Adrenal gland (tissue), 5 donors: ENCODE data around the gene KCNMA1.

ENCODE experiments used
- POLR2A ChIP-seq, 2 donors: fragments of 450-650 bp; IDR thresholded peaks; one replicate each; pipeline ENCODE4 v1.6.1; 2017; ENCODE audit warnings: antibody characterized with exemption in 2 of 2, mild to moderate bottlenecking in 2 of 2, moderate library complexity in 1 of 2
- TF ChIP-seq, protein P1 (sequence below), 6 experiments: fragments of 450-650 bp in 4 of 6; fragments of 200-600 bp in 2 of 6; sonication (generic) in 1 of 6; IDR thresholded peaks; 1 replicate in 5 of 6; 2 replicates in 1 of 6; pipeline versions ENCODE4 v1.5.1 to v1.8.0; 2016 to 2021; ENCODE audit warnings: antibody characterized with exemption in 6 of 6, mild to moderate bottlenecking in 2 of 6, moderate library complexity in 1 of 6
- donor health status: DM: no; HTN: no; CAD: no.

DNA sequence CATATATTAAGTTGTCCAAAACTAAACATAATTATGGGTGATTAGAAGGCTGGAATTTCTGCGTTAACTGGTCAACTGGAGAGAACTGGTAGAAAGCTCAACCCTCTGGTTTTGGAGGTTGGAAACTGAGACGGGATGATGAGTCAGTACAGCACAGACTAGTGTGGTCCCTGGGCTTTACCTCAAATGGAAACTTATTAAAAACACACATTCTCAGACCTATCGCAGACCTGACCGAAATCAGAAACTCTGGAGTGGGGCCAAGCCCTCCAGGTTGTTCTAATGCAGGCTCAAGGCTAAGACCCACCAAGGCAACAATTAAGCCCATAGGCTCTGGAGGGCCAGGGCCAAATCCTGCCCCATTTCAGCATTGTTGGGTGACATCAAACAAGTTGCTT lies 136.9 kb downstream of the KCNMA1 start:
- TF ChIP-seq, protein P1, sequence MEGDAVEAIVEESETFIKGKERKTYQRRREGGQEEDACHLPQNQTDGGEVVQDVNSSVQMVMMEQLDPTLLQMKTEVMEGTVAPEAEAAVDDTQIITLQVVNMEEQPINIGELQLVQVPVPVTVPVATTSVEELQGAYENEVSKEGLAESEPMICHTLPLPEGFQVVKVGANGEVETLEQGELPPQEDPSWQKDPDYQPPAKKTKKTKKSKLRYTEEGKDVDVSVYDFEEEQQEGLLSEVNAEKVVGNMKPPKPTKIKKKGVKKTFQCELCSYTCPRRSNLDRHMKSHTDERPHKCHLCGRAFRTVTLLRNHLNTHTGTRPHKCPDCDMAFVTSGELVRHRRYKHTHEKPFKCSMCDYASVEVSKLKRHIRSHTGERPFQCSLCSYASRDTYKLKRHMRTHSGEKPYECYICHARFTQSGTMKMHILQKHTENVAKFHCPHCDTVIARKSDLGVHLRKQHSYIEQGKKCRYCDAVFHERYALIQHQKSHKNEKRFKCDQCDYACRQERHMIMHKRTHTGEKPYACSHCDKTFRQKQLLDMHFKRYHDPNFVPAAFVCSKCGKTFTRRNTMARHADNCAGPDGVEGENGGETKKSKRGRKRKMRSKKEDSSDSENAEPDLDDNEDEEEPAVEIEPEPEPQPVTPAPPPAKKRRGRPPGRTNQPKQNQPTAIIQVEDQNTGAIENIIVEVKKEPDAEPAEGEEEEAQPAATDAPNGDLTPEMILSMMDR (IDR thresholded peaks at IDR 0.05): no peak
- TF ChIP-seq POLR2A (IDR thresholded peaks at IDR 0.05): no peak
